HL-60 (cell line): Measurements from ENCODE around the gene PAQR9.

Experiments
- GABPA ChIP-seq: IDR thresholded peaks from 2 replicates; pipeline ENCODE4 v1.6.1; 2012; ENCODE audit warnings: low read depth
- POLR2AphosphoS5 ChIP-seq: IDR thresholded peaks from 2 replicates; pipeline ENCODE4 v1.6.1; 2012; ENCODE audit warnings: low read depth
- SPI1 ChIP-seq: IDR thresholded peaks from 2 replicates; pipeline ENCODE4 v1.6.1; 2012; ENCODE audit warnings: low read depth, mild to moderate bottlenecking, borderline replicate concordance
- TF ChIP-seq, protein P1 (sequence below): IDR thresholded peaks from one replicate; pipeline ENCODE4 v1.5.1; 2011; ENCODE audit warnings: low read length, control low read depth, inconsistent platforms; ENCODE audit not compliant: insufficient read depth
- TF ChIP-seq, protein P2 (sequence below): IDR thresholded peaks from 2 replicates; pipeline ENCODE4 v1.6.1; 2012; ENCODE audit warnings: low read depth; ENCODE audit not compliant: insufficient replicate concordance

- TF ChIP-seq, protein P1, sequence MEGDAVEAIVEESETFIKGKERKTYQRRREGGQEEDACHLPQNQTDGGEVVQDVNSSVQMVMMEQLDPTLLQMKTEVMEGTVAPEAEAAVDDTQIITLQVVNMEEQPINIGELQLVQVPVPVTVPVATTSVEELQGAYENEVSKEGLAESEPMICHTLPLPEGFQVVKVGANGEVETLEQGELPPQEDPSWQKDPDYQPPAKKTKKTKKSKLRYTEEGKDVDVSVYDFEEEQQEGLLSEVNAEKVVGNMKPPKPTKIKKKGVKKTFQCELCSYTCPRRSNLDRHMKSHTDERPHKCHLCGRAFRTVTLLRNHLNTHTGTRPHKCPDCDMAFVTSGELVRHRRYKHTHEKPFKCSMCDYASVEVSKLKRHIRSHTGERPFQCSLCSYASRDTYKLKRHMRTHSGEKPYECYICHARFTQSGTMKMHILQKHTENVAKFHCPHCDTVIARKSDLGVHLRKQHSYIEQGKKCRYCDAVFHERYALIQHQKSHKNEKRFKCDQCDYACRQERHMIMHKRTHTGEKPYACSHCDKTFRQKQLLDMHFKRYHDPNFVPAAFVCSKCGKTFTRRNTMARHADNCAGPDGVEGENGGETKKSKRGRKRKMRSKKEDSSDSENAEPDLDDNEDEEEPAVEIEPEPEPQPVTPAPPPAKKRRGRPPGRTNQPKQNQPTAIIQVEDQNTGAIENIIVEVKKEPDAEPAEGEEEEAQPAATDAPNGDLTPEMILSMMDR: no peak
- TF ChIP-seq POLR2AphosphoS5: no peak
- TF ChIP-seq, protein P2, sequence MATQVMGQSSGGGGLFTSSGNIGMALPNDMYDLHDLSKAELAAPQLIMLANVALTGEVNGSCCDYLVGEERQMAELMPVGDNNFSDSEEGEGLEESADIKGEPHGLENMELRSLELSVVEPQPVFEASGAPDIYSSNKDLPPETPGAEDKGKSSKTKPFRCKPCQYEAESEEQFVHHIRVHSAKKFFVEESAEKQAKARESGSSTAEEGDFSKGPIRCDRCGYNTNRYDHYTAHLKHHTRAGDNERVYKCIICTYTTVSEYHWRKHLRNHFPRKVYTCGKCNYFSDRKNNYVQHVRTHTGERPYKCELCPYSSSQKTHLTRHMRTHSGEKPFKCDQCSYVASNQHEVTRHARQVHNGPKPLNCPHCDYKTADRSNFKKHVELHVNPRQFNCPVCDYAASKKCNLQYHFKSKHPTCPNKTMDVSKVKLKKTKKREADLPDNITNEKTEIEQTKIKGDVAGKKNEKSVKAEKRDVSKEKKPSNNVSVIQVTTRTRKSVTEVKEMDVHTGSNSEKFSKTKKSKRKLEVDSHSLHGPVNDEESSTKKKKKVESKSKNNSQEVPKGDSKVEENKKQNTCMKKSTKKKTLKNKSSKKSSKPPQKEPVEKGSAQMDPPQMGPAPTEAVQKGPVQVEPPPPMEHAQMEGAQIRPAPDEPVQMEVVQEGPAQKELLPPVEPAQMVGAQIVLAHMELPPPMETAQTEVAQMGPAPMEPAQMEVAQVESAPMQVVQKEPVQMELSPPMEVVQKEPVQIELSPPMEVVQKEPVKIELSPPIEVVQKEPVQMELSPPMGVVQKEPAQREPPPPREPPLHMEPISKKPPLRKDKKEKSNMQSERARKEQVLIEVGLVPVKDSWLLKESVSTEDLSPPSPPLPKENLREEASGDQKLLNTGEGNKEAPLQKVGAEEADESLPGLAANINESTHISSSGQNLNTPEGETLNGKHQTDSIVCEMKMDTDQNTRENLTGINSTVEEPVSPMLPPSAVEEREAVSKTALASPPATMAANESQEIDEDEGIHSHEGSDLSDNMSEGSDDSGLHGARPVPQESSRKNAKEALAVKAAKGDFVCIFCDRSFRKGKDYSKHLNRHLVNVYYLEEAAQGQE: no peak
- no peak for TF ChIP-seq GABPA
- no peak for TF ChIP-seq SPI1
Measured at GRCh38 chr3:142925140-142925539, 38.3 kb downstream of the PAQR9 start.
